Astrocyte (in vitro differentiated cells and primary cell): ENCODE results near the gene IL19. TPM values are rescaled to one million over a fixed set of nuclear protein-coding genes. Genes with fewer than 3 reads are reported as not detected.

ENCODE experiments used
- DNase-seq: peaks from one replicate; pipeline ENCODE4 v3.0.0-alpha.2; 2010; ENCODE audit warnings: low read depth
- FAIRE-seq: peaks from 2 replicates; lab custom pipeline; 2011; peaks lifted over from hg19 to GRCh38; lab: Jason Lieb, UNC
- H2AFZ ChIP-seq: 2 replicates; pipeline ENCODE4 v1.6.0; 2012; ENCODE audit warnings: low read depth, low read length, inconsistent platforms
- H3K27ac ChIP-seq: 2 replicates; pipeline ENCODE4 v1.5.1; 2011; ENCODE audit warnings: low read depth, low read length, inconsistent platforms
- H3K27me3 ChIP-seq: 2 replicates; pipeline ENCODE4 v1.6.0; 2011; ENCODE audit warnings: low read length, inconsistent platforms; ENCODE audit not compliant: insufficient read depth
- H3K36me3 ChIP-seq: 2 replicates; pipeline ENCODE4 v1.5.1; 2011; ENCODE audit warnings: low read length, inconsistent platforms; ENCODE audit not compliant: insufficient read depth
- H3K4me1 ChIP-seq: 2 replicates; pipeline ENCODE4 v1.5.1; 2011; ENCODE audit warnings: low read length, inconsistent platforms; ENCODE audit not compliant: insufficient read depth
- H3K4me2 ChIP-seq: 2 replicates; pipeline ENCODE4 v1.6.0; 2012; ENCODE audit warnings: low read length, inconsistent platforms
- H3K4me3 ChIP-seq: 2 replicates; pipeline ENCODE4 v1.5.1; 2011; ENCODE audit warnings: low read depth, mild to moderate bottlenecking, low read length, inconsistent platforms; ENCODE audit not compliant: insufficient read depth
- H3K79me2 ChIP-seq: 2 replicates; pipeline ENCODE4 v1.6.0; 2012; ENCODE audit warnings: mild to moderate bottlenecking, low read length, inconsistent platforms; ENCODE audit not compliant: insufficient read depth
- H3K9ac ChIP-seq: 2 replicates; pipeline ENCODE4 v1.6.0; 2012; ENCODE audit warnings: mild to moderate bottlenecking, low read length, inconsistent platforms
- H3K9me3 ChIP-seq: 2 replicates; pipeline ENCODE4 v1.5.1; 2012; ENCODE audit warnings: low read depth, mild to moderate bottlenecking, low read length, inconsistent platforms; ENCODE audit not compliant: insufficient read depth
- H4K20me1 ChIP-seq: 2 replicates; pipeline ENCODE4 v1.6.0; 2012; ENCODE audit warnings: low read length, inconsistent platforms; ENCODE audit not compliant: insufficient read depth
- H3K27ac Mint-ChIP-seq: one replicate; pipeline ENCODE4 v1.8.0; 2021; ENCODE audit warnings: mild to moderate bottlenecking, mixed read lengths; ENCODE audit not compliant: unreplicated experiment
- H3K27me3 Mint-ChIP-seq: one replicate; pipeline ENCODE4 v1.8.0; 2021; ENCODE audit warnings: low read depth, mixed read lengths; ENCODE audit not compliant: unreplicated experiment
- H3K36me3 Mint-ChIP-seq: one replicate; pipeline ENCODE4 v1.8.0; 2021; ENCODE audit warnings: low read depth, mixed read lengths; ENCODE audit not compliant: unreplicated experiment
- H3K4me1 Mint-ChIP-seq: one replicate; pipeline ENCODE4 v1.8.0; 2021; ENCODE audit warnings: low read depth, mixed read lengths; ENCODE audit not compliant: unreplicated experiment
- H3K4me3 Mint-ChIP-seq: one replicate; pipeline ENCODE4 v1.8.0; 2021; ENCODE audit warnings: mild to moderate bottlenecking, moderate library complexity, mixed read lengths; ENCODE audit not compliant: unreplicated experiment
- H3K9me3 Mint-ChIP-seq: one replicate; pipeline ENCODE4 v1.8.0; 2021; ENCODE audit warnings: mild to moderate bottlenecking, mixed read lengths; ENCODE audit not compliant: unreplicated experiment
- CTCF ChIP-seq: IDR thresholded peaks from 2 replicates; pipeline ENCODE4 v1.5.1; 2011; ENCODE audit warnings: low read depth, mild to moderate bottlenecking, inconsistent platforms, low read length, moderate library complexity; ENCODE audit not compliant: insufficient read depth
- EZH2 ChIP-seq: IDR thresholded peaks from 2 replicates; pipeline ENCODE4 v1.6.1; 2012; ENCODE audit warnings: mild to moderate bottlenecking, low read length, inconsistent platforms; ENCODE audit not compliant: insufficient read depth
- total RNA-seq: library from RNA; stranded (reverse); gene quantifications from 2 replicates; pipeline ENCODE4 v1.2.1, GENCODE V29; 2021

Gene IL19
- total RNA-seq, 1 donor from 2014 or later: 0.23 TPM

DNA sequence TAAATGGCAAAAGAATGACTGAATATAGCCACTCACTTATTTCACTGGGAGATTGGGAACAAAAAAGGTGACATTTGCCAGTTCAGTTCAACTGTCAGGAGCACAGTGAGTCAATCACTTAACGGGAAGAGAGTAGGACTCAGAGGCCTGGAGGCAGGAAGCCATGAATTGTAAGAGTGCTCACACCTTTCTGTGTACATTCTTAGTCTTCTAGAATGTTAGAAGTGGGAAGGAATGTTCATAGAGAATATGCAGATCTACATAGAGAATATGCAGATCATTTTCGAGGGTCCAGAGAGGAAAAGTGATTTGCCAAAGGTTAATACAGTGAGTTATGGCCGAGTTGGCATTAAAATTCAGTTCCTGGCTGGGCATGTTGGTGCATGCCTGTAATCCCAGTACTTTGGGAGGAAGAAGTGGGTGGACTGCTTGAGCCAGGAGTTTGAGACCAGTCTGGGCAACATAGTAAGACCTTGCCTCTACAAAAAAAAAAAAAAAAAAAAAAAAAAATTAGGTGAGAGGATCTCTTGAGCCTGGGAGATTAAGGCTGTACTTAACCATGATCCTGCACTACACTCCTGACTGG is 103.1 kb downstream of the IL19 start:
- Histone ChIP-seq H3K4me2 (no peak overlapping the region), H3K79me2 (no peaks in the 10 kb centered on the region), H3K4me3 (no peak overlapping the region), H3K4me1 (no peaks in the 10 kb centered on the region), H3K36me3 (no peaks in the 10 kb centered on the region), H3K9ac (no peak overlapping the region), H3K9me3 (no peaks in the 10 kb centered on the region), H2AFZ (no peak overlapping the region), H3K27me3 (peaks cover 7% of the 10 kb centered on the region), H3K27ac (no peak overlapping the region), H4K20me1 (no peaks in the 10 kb centered on the region)
- no peak for TF ChIP-seq CTCF
- TF ChIP-seq EZH2: no peak
- peaks cover 4% of the 10 kb centered on the region for H3K27me3 Mint-ChIP-seq
- no peaks in the 10 kb centered on the region for H3K36me3 Mint-ChIP-seq
- peaks cover 7% of the 10 kb centered on the region for H3K9me3 Mint-ChIP-seq
- no peak for FAIRE-seq
- H3K4me1 Mint-ChIP-seq: peaks cover 6% of the 10 kb centered on the region
- no peak for DNase-seq
- H3K4me3 Mint-ChIP-seq: no peak overlapping the region
- no peak overlapping the region for H3K27ac Mint-ChIP-seq

DNA sequence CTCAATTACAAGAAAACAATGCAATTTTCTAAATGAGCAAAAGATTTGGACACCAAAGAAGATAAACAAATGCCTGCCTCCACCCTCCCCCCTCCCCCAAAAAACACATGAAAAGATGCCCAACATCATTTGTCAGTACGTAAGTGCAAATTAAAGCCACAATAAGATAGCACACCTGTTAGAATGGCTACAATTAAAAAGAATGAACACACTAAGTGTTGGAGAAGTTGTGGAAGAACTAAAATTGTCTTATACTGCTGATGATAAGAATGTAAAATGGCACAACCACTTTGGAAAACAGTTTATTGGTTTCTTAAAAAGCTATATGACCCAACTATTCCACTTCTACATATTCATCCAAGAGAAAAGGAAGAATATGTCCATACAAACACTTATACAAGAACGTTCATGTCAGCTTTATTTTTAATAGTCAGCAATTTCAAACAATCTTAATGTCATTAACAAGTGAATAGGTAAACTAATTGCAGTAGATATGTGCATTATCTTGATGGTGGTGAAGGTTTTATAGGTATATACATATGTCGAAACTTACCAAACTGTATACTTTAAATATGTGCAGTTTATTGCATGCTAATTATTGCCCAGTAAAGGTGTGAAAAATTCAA is 105.3 kb downstream of the IL19 start:
- Histone ChIP-seq H3K27me3 (no peaks in the 10 kb centered on the region), H4K20me1 (no peaks in the 10 kb centered on the region), H3K4me1 (no peaks in the 10 kb centered on the region), H3K9me3 (no peaks in the 10 kb centered on the region), H3K4me3 (no peak overlapping the region), H3K27ac (no peak overlapping the region), H2AFZ (no peak overlapping the region), H3K9ac (no peak overlapping the region), H3K79me2 (no peaks in the 10 kb centered on the region), H3K4me2 (no peak overlapping the region), H3K36me3 (no peaks in the 10 kb centered on the region)
- Mint-ChIP-seq H3K9me3 (peaks cover 7% of the 10 kb centered on the region), H3K4me1 (no peaks in the 10 kb centered on the region), H3K36me3 (no peaks in the 10 kb centered on the region), H3K4me3 (no peak overlapping the region), H3K27me3 (no peaks in the 10 kb centered on the region), H3K27ac (no peak overlapping the region)
- DNase-seq (no peak), FAIRE-seq (no peak)
- TF ChIP-seq EZH2 (no peak), CTCF (no peak)

DNA sequence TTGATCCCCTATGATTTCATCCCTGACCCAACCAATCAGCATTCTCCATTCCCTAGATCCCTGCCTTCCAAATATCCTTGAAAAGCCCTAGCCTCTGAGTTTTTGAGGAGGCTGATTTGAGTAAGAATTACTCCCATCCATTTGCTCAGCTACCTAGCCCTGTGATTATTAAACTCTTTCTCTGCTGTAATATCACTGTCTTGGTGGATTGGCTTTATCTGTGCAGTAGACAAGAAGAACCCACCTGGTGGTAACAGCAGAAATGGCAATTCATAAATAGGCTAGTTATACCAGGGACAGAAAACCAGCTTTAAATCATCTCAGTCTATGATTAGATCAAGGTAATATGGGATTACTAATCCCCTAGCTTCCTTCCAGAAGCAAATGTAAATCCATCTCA is 107.9 kb downstream of the IL19 start:
- no peaks in the 10 kb centered on the region for H3K36me3 Mint-ChIP-seq
- H3K4me2 ChIP-seq: no peak overlapping the region
- no peak overlapping the region for H3K9ac ChIP-seq
- H3K9me3 ChIP-seq: no peaks in the 10 kb centered on the region
- peaks cover 8% of the 10 kb centered on the region for H3K27me3 Mint-ChIP-seq
- FAIRE-seq (no peak), DNase-seq (no peak)
- H4K20me1 ChIP-seq: no peaks in the 10 kb centered on the region
- no peak overlapping the region for H3K4me3 Mint-ChIP-seq
- H3K36me3 ChIP-seq: no peaks in the 10 kb centered on the region
- H3K9me3 Mint-ChIP-seq: peaks cover 7% of the 10 kb centered on the region
- H3K4me1 ChIP-seq: no peaks in the 10 kb centered on the region
- H3K27ac Mint-ChIP-seq: no peak overlapping the region
- no peak overlapping the region for H3K4me3 ChIP-seq
- no peak overlapping the region for H3K27ac ChIP-seq
- no peak for TF ChIP-seq CTCF
- H3K4me1 Mint-ChIP-seq: no peaks in the 10 kb centered on the region
- no peak overlapping the region for H2AFZ ChIP-seq
- no peaks in the 10 kb centered on the region for H3K79me2 ChIP-seq
- no peaks in the 10 kb centered on the region for H3K27me3 ChIP-seq
